MCF 10A (cell line): Measurements from ENCODE around the gene LECT2. TPM values are rescaled to one million over a fixed set of nuclear protein-coding genes. Genes with fewer than 3 reads are reported as not detected.

ENCODE experiments used
- BruUV-seq: library from RNA; stranded (reverse); fragments of 400-500 nt; replicated peaks from 2 replicates; lab custom pipeline; 2021; lab: Mats Ljungman, UMichigan
- CTCF ChIA-PET: fragments of 300-600 bp; sonication (Branson Sonifier 250); formaldehyde crosslinking; extraction: SDS; loops from one replicate; lab custom pipeline; 2021; ENCODE audit warnings: antibody characterized with exemption, inconsistent platforms; lab: Yijun Ruan, JAX
- POLR2A ChIA-PET: fragments of 300-600, 350-650 bp; sonication (Branson Sonifier 250); formaldehyde crosslinking; extraction: SDS; loops from one replicate; lab custom pipeline; 2020; ENCODE audit warnings: antibody characterized with exemption, inconsistent platforms; lab: Yijun Ruan, JAX
- DNase-seq: peaks from one replicate; pipeline ENCODE4 v3.0.0-alpha.2; 2018; ENCODE audit not compliant: unreplicated experiment
- H3K27ac Mint-ChIP-seq: one replicate; pipeline ENCODE4 v1.8.0; 2022; ENCODE audit warnings: mild to moderate bottlenecking, low read depth, mixed read lengths; ENCODE audit not compliant: unreplicated experiment
- H3K27me3 Mint-ChIP-seq: one replicate; pipeline ENCODE4 v1.8.0; 2022; ENCODE audit warnings: mixed read lengths; ENCODE audit not compliant: insufficient read depth, unreplicated experiment
- H3K36me3 Mint-ChIP-seq: one replicate; pipeline ENCODE4 v1.8.0; 2022; ENCODE audit warnings: mild to moderate bottlenecking, moderate library complexity, mixed read lengths; ENCODE audit not compliant: insufficient read depth, unreplicated experiment
- H3K4me1 Mint-ChIP-seq: one replicate; pipeline ENCODE4 v1.8.0; 2022; ENCODE audit warnings: mixed read lengths; ENCODE audit not compliant: insufficient read depth, unreplicated experiment
- H3K4me3 Mint-ChIP-seq: one replicate; pipeline ENCODE4 v1.8.0; 2022; ENCODE audit warnings: mild to moderate bottlenecking, moderate library complexity, mixed read lengths; ENCODE audit not compliant: unreplicated experiment
- H3K9me3 Mint-ChIP-seq: one replicate; pipeline ENCODE4 v1.8.0; 2022; ENCODE audit warnings: mixed read lengths; ENCODE audit not compliant: unreplicated experiment
- intact Hi-C: fragments of 100-400 bp; cut with micrococcal nuclease; formaldehyde crosslinking; loops from 2 replicates; pipeline ENCODE4 v1.14.1; 2022
- total RNA-seq: library from RNA; stranded (reverse); gene quantifications from 2 replicates; pipeline ENCODE4 v1.2.3, GENCODE V29; 2022
- TF ChIP-seq, protein P1 (sequence below): fragments of 200-600 bp; IDR thresholded peaks from one replicate; pipeline ENCODE4 v1.8.0; 2022; ENCODE audit warnings: antibody characterized with exemption, mild to moderate bottlenecking; ENCODE audit not compliant: unreplicated experiment

Gene LECT2
- total RNA-seq, 1 experiment from 2014 or later = not detected

DNA sequence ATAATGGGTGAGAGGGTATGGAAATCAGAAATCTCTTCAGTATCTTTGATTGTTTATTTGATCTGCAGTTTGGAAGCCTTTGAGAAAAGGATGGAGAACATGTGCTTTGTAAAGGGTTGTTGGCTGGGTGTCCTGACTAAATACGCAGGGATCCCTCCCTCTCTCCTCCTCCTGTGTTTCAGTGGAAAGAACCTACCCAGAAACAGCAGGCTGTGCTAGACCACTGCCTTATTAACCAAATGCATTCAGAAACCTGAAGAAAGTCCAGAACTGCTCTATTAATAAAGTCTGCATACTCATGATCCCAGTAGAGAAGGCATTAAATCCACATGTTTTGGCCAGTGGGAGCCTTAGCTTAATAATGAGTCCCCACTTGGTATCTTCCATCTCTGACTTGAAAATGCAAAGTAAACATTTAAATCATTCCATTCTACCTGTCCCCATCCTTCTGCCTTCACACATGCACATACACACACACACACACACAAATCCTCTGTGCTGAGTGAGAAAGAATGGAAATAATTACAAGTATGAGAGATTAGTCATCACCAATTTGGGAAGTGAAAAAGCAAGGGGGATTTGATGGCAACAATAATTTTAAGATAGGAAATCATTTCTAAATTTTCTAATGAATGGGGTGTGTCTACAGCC, 10.0 kb upstream of the LECT2 start:
- ChIA-PET POLR2A (interaction anchor here (1.0 kb wide), 1 partner anchor 72 kb away, joined by 5 read pairs; no protein-coding TSS in a partner anchor), CTCF (interaction anchor here (0.6 to 1.1 kb wide), 3 partner anchors 55 to 119 kb away, joined by 3 read pairs; no protein-coding TSS in a partner anchor)
- H3K4me1 Mint-ChIP-seq = peaks cover 7% of the 10 kb centered on the region
- no peak overlapping the region for H3K27ac Mint-ChIP-seq
- H3K4me3 Mint-ChIP-seq = no peak overlapping the region
- no peaks in the 10 kb centered on the region for H3K27me3 Mint-ChIP-seq
- no peaks in the 10 kb centered on the region for H3K36me3 Mint-ChIP-seq
- TF ChIP-seq, protein P1, sequence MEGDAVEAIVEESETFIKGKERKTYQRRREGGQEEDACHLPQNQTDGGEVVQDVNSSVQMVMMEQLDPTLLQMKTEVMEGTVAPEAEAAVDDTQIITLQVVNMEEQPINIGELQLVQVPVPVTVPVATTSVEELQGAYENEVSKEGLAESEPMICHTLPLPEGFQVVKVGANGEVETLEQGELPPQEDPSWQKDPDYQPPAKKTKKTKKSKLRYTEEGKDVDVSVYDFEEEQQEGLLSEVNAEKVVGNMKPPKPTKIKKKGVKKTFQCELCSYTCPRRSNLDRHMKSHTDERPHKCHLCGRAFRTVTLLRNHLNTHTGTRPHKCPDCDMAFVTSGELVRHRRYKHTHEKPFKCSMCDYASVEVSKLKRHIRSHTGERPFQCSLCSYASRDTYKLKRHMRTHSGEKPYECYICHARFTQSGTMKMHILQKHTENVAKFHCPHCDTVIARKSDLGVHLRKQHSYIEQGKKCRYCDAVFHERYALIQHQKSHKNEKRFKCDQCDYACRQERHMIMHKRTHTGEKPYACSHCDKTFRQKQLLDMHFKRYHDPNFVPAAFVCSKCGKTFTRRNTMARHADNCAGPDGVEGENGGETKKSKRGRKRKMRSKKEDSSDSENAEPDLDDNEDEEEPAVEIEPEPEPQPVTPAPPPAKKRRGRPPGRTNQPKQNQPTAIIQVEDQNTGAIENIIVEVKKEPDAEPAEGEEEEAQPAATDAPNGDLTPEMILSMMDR = no peak
- intact Hi-C loops = no loop called here
- BruUV-seq = no TSS peak
- DNase-seq = no peak
- peaks cover 7% of the 10 kb centered on the region for H3K9me3 Mint-ChIP-seq

DNA sequence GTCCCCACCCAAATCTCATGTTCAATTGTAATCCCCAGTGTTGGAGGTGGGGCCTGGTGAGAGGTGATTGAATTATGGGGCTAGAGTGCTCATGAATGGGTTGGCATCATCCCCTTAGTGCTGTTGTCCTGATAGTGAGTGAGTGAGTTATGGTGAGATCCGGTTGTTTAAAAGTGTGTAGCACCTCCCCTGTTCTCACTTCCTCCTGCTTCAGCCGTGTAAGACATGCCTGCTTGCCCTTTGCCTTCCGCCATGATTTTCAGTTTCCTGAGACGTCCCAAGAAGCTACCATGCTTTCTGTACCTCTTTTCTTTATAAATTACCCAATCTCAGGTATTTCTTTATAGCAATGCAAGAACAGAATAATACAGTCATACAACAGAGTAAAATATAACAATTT, 742 bp upstream of the LECT2 start:
- no peak overlapping the region for H3K4me3 Mint-ChIP-seq
- no peaks in the 10 kb centered on the region for H3K9me3 Mint-ChIP-seq
- TF ChIP-seq, protein P1 = no peak
- no peak overlapping the region for H3K27ac Mint-ChIP-seq
- no TSS peak for BruUV-seq
- ChIA-PET CTCF (interaction anchor here (0.8 to 2.6 kb wide), 5 partner anchors 11 to 127 kb away, joined by 3 to 9 read pairs (median 6); partner anchors contain the start of gene TGFBI), POLR2A (interaction anchor here (0.6 to 3.0 kb wide), 3 partner anchors 31 to 81 kb away, joined by 3 to 14 read pairs (median 4); no protein-coding TSS in a partner anchor)
- no peak for DNase-seq
- H3K4me1 Mint-ChIP-seq = no peaks in the 10 kb centered on the region
- intact Hi-C loops = no loop called here
- H3K27me3 Mint-ChIP-seq = no peaks in the 10 kb centered on the region
- H3K36me3 Mint-ChIP-seq = no peaks in the 10 kb centered on the region

DNA sequence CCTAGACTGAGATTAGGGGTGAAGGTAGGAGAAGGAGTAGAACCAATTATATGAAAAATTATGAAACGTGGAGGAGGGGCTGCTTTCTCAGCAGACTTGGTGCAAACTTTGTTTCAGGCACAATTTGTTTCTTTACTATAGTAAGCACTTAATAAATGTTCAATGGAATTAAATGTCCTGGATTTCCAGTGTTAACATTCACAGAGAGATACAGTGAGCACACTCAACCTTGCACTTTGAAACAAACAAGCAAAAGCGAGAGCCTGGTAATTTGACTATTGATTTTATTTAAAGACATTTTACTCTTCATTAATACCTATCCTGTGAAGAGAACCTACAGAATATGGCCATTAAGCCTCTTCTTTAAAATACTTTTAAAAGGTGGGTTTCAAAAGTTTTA, 933 bp downstream of the LECT2 start:
- no peak overlapping the region for H3K4me3 Mint-ChIP-seq
- no TSS peak for BruUV-seq

DNA sequence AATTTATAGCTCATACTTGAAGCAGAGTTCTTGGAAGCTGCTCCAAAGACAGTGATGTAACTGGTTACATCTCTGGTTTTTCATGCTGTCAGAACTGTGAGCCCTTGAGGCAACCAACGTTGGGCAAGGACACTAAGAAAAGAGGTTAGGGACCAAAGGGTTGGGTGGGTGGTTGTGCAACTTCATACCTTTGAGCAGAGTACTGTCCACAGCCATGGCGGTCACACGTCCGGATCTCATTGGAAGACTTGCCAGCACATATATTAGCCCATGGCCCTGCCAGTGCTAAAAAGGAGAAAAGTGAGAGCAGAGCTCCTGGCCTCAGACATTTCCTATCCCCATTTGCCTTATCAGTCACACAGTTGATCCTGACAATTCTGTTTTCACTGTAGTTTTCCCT, 2.1 kb downstream of the LECT2 start:
- DNase-seq = no peak
- Mint-ChIP-seq H3K36me3 (no peaks in the 10 kb centered on the region), H3K27ac (no peak overlapping the region), H3K27me3 (no peaks in the 10 kb centered on the region), H3K9me3 (no peaks in the 10 kb centered on the region), H3K4me3 (no peak overlapping the region), H3K4me1 (no peaks in the 10 kb centered on the region)
- intact Hi-C loops = no loop called here
- no TSS peak for BruUV-seq
- CTCF ChIA-PET = interaction anchor here (0.6 to 1.5 kb wide), 4 partner anchors 61 to 457 kb away, joined by 3 to 5 read pairs (median 4); no protein-coding TSS in a partner anchor
- POLR2A ChIA-PET = interaction anchor here (0.6 to 1.2 kb wide), 3 partner anchors 65 to 693 kb away, joined by 3 to 5 read pairs (median 3); no protein-coding TSS in a partner anchor
- TF ChIP-seq, protein P1 = no peak

More for the DNA sequence above, 933 bp downstream of the LECT2 start:
- CTCF ChIA-PET = no interaction called here
- Mint-ChIP-seq H3K36me3 (no peaks in the 10 kb centered on the region), H3K9me3 (no peaks in the 10 kb centered on the region), H3K27ac (no peak overlapping the region), H3K27me3 (no peaks in the 10 kb centered on the region), H3K4me1 (no peaks in the 10 kb centered on the region)
- DNase-seq = no peak
- intact Hi-C loops = no loop called here
- POLR2A ChIA-PET = interaction anchor here (0.6 to 3.0 kb wide), 2 partner anchors 74 to 80 kb away, joined by 4 to 14 read pairs; no protein-coding TSS in a partner anchor
- TF ChIP-seq, protein P1 = no peak
